ENCODE measurements around the gene LIMS1.
"Not testable (repeated sequence)": the region's sequence is repeated elsewhere in the genome, so short reads cannot be mapped to it uniquely, and the experiment has no call there.

LIMS1 gene

GRCh38 chr2:108625186-108625827, 91.0 kb downstream of the LIMS1 start:
- in situ Hi-C loops (cut with HindIII; ENCODE audit: low pct_ligation_motif_present, low pct_unique_long_range_greater_than_20kb, low sequenced_read_pairs), result no loop called here

DNA sequence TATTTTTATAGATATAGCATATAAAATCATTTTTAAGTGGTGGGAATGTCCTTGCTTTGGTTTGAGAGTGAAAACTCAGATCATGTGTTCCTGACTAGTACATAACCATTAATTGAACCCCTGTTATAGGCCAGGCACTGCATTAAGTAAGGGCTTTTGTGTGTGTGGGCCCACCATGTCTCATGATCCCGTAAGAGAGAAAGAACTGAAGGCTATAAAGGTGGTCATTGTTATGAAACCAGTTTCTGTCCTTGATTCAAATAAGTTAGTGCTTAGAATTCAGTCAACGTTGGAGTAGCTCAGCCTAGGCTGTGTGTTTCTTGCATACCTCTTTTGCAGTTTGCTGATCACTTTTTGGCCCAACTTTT, 91.5 kb downstream of the LIMS1 start:
- in situ Hi-C loops (cut with HindIII; ENCODE audit: low pct_ligation_motif_present, low pct_unique_long_range_greater_than_20kb, low sequenced_read_pairs), result no loop called here
- DNase-seq, result no peak

More at GRCh38 chr2:108625186-108625827, 91.0 kb downstream of the LIMS1 start:
- DNase-seq, result no peak

- in situ Hi-C loops (cut with HindIII; ENCODE audit: low pct_ligation_motif_present, low pct_unique_long_range_greater_than_20kb, low sequenced_read_pairs), result no loop called here
- no peak for DNase-seq
These were observed 92.7 kb downstream of the LIMS1 start for GRCh38 chr2:108626995-108627394.

- in situ Hi-C loops (cut with HindIII; ENCODE audit: low pct_ligation_motif_present, low pct_unique_long_range_greater_than_20kb, low sequenced_read_pairs), result no loop called here
- no peak for DNase-seq
These were observed 93.8 kb downstream of the LIMS1 start for GRCh38 chr2:108627911-108628567.

DNA sequence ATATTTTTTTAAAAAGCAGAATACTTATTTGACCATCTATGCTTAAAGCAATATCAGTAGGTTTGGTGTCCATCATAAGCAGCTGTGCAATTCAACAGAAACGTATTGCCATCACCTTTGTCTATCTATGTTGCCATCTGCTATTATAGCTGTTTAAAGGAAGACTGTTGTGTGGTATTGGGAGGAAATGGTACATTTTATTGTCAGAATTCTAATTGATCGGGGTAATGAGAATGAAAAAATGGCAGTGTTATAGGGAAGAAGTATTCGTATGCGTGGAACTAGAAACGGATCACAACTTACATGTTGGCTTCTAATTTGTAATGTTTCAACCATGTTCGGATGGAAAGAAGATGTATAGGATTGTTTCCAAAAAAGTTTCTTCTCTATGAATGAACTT, 94.7 kb downstream of the LIMS1 start:
- in situ Hi-C loops (cut with HindIII; ENCODE audit: low pct_ligation_motif_present, low pct_unique_long_range_greater_than_20kb, low sequenced_read_pairs), result no loop called here
- no peak for DNase-seq

DNA sequence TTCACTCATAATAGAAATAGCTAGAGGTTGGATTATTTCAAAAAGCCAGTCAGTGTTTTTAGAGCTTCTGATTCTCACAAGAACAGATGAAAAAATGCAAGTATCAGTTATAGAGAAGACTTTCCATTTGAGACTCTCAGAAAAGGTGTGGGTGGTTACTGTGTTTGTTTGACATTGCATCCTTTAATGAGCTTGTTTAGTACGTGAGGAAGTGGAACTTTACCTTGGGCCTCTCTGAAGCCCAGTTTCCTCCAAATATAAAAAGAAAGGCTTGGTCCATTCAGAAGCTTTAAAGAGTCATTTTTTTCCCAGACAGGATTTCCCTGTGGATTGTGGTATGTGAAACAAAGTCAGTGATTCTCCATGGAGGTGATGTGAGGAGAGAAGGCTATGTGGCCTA, 95.1 kb downstream of the LIMS1 start:
- in situ Hi-C loops (cut with HindIII; ENCODE audit: low pct_ligation_motif_present, low pct_unique_long_range_greater_than_20kb, low sequenced_read_pairs), result no loop called here
- DNase-seq, result no peak

DNA sequence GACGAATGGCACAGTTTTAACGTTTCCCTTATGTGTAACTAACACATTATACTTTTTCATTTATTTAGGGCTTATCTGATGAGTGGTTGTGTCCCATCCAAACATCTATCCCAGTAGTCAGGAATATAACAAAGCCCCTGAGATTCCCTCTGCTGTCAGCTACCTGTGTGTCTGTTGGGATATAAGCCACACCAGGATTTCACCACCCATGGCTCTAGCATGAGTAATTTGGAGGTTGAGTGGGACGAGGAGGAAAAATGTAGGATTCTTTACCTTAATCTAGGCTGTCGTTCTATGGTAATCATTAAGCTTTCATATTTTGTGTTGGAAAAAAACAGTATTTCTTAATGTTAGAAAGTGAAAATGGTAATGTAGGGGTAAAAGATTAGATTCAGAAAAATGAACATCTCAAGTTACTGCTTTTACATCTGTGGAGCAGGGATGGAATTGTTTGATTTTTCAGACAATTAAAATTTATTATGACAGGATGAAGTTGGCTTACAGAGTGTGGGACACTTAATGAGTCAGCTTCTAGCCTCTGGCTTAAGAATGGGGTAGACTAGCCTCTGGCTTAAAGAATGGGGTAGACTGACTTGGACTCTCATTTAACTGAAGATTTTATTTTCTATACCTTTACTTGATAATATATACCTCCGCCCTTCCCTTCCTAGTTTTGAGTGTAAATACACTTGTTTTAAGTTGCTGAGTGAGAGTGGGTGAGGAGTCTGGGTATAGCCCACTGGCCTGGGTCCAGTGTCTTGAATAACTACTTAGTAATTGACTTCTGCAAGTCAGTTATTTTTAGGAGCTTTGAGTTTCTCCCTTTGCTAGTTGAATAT, 96.5 kb downstream of the LIMS1 start:
- in situ Hi-C loops (cut with HindIII; ENCODE audit: low pct_ligation_motif_present, low pct_unique_long_range_greater_than_20kb, low sequenced_read_pairs), result no loop called here
- no peak for DNase-seq

GRCh38 chr2:108632332-108633160, 98.3 kb downstream of the LIMS1 start:
- in situ Hi-C loops (cut with HindIII; ENCODE audit: low pct_ligation_motif_present, low pct_unique_long_range_greater_than_20kb, low sequenced_read_pairs), result no loop called here
- no peak for DNase-seq

- in situ Hi-C loops (cut with HindIII; ENCODE audit: low pct_ligation_motif_present, low pct_unique_long_range_greater_than_20kb, low sequenced_read_pairs), result no loop called here
- DNase-seq, result no peak
These were observed 99.1 kb downstream of the LIMS1 start for GRCh38 chr2:108633409-108633808.

DNA sequence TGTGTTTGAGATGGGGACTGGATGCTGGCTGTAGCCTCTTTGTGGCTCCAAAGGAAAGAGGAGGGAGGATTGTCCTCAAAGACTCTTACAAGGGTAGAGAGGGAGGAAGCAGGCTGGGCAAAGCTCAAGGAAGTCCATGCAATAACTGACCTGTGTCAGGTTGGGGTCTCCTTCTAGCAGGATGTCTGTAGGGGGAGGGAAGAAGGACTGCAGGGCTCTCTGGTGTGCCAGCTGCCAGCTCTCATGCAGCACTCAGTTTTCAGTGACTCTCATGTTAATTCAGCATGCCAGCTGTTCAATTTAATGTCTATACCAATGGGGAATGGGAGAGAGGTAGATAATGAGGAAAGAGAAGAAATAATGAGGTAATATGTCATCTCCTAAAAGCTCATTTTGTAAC, 99.7 kb downstream of the LIMS1 start:
- in situ Hi-C loops (cut with HindIII; ENCODE audit: low pct_ligation_motif_present, low pct_unique_long_range_greater_than_20kb, low sequenced_read_pairs), result no loop called here
- no peak for DNase-seq

DNA sequence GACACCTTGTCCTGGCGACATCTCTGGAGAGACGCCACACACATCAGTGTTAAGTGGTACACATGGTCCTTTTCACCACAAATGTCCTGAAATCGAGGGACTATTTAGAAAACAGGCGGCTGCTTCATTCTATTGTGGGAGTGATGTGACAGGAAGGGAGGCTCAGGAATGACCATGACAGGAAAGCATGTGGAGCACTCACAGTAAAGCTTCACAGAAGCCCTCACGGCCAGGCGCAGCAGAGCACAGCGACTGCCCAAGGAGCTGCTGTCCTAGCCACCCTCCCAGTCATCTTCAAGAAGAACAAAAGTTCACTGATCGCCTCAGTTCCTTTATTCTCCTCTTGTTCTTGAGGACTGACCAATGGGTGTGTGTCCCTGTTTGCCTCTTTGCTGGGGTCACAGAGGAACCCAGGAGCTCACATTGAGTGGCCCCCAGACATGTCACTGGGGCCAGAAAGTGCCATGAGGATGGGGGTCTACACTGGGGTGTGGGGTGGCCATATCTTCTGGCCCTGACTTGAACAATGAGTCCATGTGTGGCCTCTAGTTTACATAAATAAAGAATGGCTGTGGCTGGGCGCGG, 100.4 kb downstream of the LIMS1 start:
- in situ Hi-C loops (cut with HindIII; ENCODE audit: low pct_ligation_motif_present, low pct_unique_long_range_greater_than_20kb, low sequenced_read_pairs), result no loop called here
- DNase-seq, result no peak

DNA sequence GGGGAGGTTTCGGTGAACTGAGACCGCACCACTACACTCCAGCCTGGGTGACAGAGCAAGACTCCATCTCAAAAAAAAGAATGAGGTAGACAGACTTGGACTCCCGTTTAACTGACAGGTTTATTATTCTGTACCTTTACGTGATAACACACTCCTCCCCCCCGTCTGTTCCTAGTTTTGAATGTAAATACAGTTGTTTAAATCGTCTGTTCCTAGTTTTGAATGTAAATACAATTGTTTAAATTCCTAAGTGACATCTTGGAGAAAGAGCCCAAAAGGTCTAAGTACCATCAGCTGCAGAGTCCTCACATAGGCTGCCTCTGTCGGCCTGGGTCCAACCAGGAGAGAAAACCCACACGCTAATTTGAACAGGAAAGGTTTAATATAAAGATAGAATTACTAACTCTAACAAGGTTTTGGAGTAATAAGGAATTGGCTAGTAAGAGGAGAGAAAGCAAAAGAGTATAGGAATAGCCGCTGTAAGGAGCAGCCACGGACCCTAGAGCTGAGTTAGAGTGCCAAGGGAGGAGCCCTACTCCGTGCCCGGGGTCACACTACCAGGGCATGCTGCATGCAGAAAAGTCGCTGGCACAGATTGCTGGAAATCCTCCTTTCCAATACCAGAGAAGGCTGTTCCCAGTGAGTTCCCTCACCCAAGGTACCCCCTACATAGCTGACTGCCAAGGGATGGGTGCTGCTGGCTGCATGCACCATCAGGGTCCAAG, 101.5 kb downstream of the LIMS1 start:
- in situ Hi-C loops (cut with HindIII; ENCODE audit: low pct_ligation_motif_present, low pct_unique_long_range_greater_than_20kb, low sequenced_read_pairs), result no loop called here
- DNase-seq, result no peak

GRCh38 chr2:108637304-108637669, 103.0 kb downstream of the LIMS1 start:
- in situ Hi-C loops (cut with HindIII; ENCODE audit: low pct_ligation_motif_present, low pct_unique_long_range_greater_than_20kb, low sequenced_read_pairs), result no loop called here
- peak; percentile 51 for DNase-seq

GRCh38 chr2:108640731-108641130, 106.5 kb downstream of the LIMS1 start:
- DNase-seq, result peak; percentile 83
- in situ Hi-C loops (cut with HindIII; ENCODE audit: low pct_ligation_motif_present, low pct_unique_long_range_greater_than_20kb, low sequenced_read_pairs), result no loop called here

DNA sequence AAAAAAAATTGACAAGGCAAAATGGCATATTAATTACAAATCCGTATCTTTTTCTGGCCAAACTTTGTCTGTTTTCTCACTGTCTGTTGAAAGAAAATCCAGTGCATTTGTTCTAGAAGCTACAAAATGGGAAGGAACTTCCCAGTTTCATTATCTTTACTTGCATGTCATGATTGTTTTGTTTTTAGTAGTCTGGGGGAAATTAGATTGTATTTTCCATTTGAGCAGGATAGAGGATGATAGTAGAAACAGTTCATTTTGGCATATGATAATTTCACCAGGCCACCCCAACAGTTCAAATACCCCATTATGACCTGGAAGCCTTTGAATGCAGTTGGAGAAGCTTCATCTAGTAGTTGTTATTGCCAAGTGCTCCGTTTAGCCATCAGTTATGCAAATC, 107.5 kb downstream of the LIMS1 start:
- in situ Hi-C loops (cut with HindIII; ENCODE audit: low pct_ligation_motif_present, low pct_unique_long_range_greater_than_20kb, low sequenced_read_pairs), result no loop called here
- DNase-seq, result no peak

- in situ Hi-C loops (cut with HindIII; ENCODE audit: low pct_ligation_motif_present, low pct_unique_long_range_greater_than_20kb, low sequenced_read_pairs), result no loop called here
- DNase-seq, result no peak
These were observed 109.1 kb downstream of the LIMS1 start for GRCh38 chr2:108643261-108643849.

- DNase-seq; in situ Hi-C loops (cut with HindIII; ENCODE audit: low pct_ligation_motif_present, low pct_unique_long_range_greater_than_20kb, low sequenced_read_pairs): not testable (repeated sequence)
These were observed 109.6 kb downstream of the LIMS1 start for GRCh38 chr2:108643862-108644261.

- in situ Hi-C loops (cut with HindIII; ENCODE audit: low pct_ligation_motif_present, low pct_unique_long_range_greater_than_20kb, low sequenced_read_pairs); DNase-seq: not testable (repeated sequence)
These were observed 110.2 kb downstream of the LIMS1 start for GRCh38 chr2:108644446-108644845.
